ENCODE data around the gene KSR1. TPM values are rescaled to one million over a fixed set of nuclear protein-coding genes. Genes with fewer than 3 reads are reported as not detected.
A peak's percentile ranks its signal among the peaks of the same experiment; 100 is the strongest.

The KSR1 gene
- total RNA-seq, 6 experiments from 2014 or later: 5.9 to 12.9 (median 8.7) TPM

DNA sequence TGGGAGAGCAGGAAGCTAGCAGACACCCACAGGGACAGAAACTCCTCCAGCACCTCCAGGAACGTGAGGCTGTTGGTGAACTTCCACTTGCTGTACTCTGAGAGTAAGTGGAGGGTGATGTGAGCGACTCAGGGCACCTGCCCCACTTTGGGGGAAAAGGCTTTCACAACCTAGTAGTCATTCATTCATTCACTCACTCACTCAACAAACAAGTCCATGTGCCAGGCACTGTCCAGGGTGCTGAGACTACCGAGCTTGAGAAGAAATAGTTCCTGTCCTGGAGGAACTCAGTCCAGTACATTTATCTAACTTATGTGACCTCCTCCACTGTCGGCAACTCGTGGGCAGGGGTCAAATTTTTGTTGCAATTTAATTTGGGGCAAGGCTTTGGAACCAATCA, 201.4 kb downstream of the KSR1 start:
- ATAC-seq (no peak), DNase-seq (peak in 1 of 3 donors; percentile 21)
- H3K36me3 ChIP-seq: no peaks in the 10 kb centered on the region
- H3K27ac ChIP-seq: no peak overlapping the region
- TF ChIP-seq, protein P1, sequence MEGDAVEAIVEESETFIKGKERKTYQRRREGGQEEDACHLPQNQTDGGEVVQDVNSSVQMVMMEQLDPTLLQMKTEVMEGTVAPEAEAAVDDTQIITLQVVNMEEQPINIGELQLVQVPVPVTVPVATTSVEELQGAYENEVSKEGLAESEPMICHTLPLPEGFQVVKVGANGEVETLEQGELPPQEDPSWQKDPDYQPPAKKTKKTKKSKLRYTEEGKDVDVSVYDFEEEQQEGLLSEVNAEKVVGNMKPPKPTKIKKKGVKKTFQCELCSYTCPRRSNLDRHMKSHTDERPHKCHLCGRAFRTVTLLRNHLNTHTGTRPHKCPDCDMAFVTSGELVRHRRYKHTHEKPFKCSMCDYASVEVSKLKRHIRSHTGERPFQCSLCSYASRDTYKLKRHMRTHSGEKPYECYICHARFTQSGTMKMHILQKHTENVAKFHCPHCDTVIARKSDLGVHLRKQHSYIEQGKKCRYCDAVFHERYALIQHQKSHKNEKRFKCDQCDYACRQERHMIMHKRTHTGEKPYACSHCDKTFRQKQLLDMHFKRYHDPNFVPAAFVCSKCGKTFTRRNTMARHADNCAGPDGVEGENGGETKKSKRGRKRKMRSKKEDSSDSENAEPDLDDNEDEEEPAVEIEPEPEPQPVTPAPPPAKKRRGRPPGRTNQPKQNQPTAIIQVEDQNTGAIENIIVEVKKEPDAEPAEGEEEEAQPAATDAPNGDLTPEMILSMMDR (IDR thresholded peaks at IDR 0.05): no peak
- no peak for TF ChIP-seq POLR2A (IDR thresholded peaks at IDR 0.05)
- no peak overlapping the region for H3K4me3 ChIP-seq
- no peaks in the 10 kb centered on the region for H3K9me3 ChIP-seq
- no peaks in the 10 kb centered on the region for H3K27me3 ChIP-seq
- intact Hi-C loops (cut with DNase I): loop anchor here in 1 of 2 donors (5.0 kb wide), 1 partner anchor 100 kb away; no protein-coding TSS in a partner anchor
- no peaks in the 10 kb centered on the region for H3K4me1 ChIP-seq
- 35% methylated on average over 3 of the region's 5 CpGs for WGBS (ENCODE audit: insufficient coverage, low coverage, low lambda C conversion rate, missing lambda C conversion rate)

DNA sequence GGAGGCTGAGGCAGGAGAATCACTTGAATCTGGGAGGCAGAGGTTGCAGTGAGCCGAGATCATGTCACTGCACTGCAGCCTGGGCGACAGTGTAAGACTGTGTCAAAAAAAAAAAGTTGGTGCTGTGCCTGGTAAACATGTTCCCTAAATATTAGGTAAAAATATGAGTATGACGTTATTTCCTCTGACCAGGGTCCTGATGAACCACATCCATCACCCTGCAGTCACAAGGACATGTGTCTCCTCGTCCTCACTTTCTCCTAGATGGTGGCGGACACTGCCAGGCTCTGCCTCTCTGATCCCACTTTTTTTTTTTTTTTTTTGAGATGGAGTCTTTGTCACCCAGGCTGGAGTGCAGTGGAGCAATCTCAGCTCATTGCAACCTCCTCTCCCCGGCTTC, 203.4 kb downstream of the KSR1 start:
- Histone ChIP-seq H3K4me3 (no peak overlapping the region), H3K4me1 (no peaks in the 10 kb centered on the region), H3K27ac (no peak overlapping the region), H3K9me3 (no peaks in the 10 kb centered on the region), H3K27me3 (no peaks in the 10 kb centered on the region), H3K36me3 (no peaks in the 10 kb centered on the region)
- ATAC-seq (no peak), DNase-seq (peak in 1 of 3 donors; percentile 24)
- WGBS (ENCODE audit: insufficient coverage, low coverage, low lambda C conversion rate, missing lambda C conversion rate): 82% methylated on average over 5 of the region's 6 CpGs
- intact Hi-C loops (cut with DNase I): loop anchor here (5.0 to 10.0 kb wide), 3 partner anchors 95 to 215 kb away; no protein-coding TSS in a partner anchor
- TF ChIP-seq, protein P1 (IDR thresholded peaks at IDR 0.05): no peak
- no peak for TF ChIP-seq POLR2A (IDR thresholded peaks at IDR 0.05)

DNA sequence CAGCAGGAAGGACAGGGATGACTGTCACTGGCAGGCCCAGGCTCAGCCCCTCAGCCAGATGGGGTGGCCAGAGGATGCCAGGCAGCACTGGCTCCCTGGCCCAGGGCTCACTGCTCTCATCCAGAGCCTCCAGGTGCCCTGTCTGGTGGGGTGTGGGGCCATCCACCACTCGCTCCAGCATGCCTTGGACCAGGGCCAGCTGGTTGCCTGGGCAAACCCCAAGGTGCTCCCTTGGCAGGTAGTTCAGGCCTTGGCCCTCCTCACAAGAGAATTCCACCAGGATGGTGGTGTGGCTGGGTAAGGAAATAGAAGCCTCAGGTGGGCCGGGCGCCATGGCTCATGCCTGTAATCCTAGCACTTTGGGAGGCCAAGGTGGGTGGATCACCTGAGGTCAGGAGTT, 204.2 kb downstream of the KSR1 start:
- Histone ChIP-seq H3K27me3 (no peaks in the 10 kb centered on the region), H3K27ac (no peak overlapping the region), H3K9me3 (no peaks in the 10 kb centered on the region), H3K4me1 (no peaks in the 10 kb centered on the region), H3K36me3 (no peaks in the 10 kb centered on the region), H3K4me3 (no peak overlapping the region)
- ATAC-seq (no peak), DNase-seq (peak in 1 of 3 donors; percentile 32)
- intact Hi-C loops (cut with DNase I): loop anchor here (10.0 kb wide), 2 partner anchors 94 to 214 kb away; no protein-coding TSS in a partner anchor
- no CpG with 5 or more reads among the region's 3 CpGs for WGBS (ENCODE audit: insufficient coverage, low coverage, low lambda C conversion rate, missing lambda C conversion rate)
- TF ChIP-seq, protein P1 (IDR thresholded peaks at IDR 0.05): no peak
- no peak for TF ChIP-seq POLR2A (IDR thresholded peaks at IDR 0.05)

DNA sequence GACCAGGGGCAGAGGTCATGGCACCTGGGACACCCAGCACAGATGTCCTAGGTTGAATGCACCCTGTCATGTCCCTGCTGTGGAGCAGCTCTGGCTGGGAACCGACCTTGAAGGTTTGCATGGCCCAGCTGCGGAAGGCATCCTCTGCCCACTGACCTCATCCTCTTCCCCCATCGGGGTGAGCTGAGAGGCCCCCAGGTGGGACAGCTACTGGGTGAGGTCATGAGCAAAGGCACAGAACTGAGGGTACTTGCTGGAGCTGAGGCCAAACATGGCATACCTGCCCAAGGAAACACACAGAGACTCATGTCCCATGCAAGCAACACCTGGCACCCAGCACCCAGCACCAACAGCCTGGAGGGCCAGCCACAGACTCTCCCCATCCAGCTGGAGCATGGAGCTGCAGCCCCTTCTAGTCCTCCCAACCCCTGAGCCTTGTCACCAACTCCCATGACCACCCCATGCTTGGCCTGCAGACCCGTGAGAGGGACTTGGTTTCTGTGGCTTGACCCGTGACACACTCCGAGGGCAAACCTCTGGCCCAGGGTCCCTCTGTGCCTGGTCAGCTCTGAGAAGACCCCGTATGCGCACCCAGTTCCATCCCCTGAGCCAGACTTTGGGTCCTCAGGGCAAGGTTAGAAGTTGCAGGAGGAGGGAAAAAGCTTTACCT, 207.8 kb downstream of the KSR1 start:
- Histone ChIP-seq H3K9me3 (no peaks in the 10 kb centered on the region), H3K27me3 (no peaks in the 10 kb centered on the region), H3K36me3 (no peaks in the 10 kb centered on the region), H3K4me1 (no peaks in the 10 kb centered on the region), H3K27ac (no peak overlapping the region), H3K4me3 (no peak overlapping the region)
- no peak for TF ChIP-seq POLR2A (IDR thresholded peaks at IDR 0.05)
- TF ChIP-seq, protein P1 (IDR thresholded peaks at IDR 0.05): no peak
- intact Hi-C loops (cut with DNase I): loop anchor here (10.0 kb wide), 2 partner anchors 91 to 211 kb away; no protein-coding TSS in a partner anchor
- ATAC-seq: no peak
- no CpG with 5 or more reads among the region's 8 CpGs for WGBS (ENCODE audit: insufficient coverage, low coverage, low lambda C conversion rate, missing lambda C conversion rate)
- DNase-seq: peak in 1 of 3 donors; percentile 18
